ENCODE data around the gene PDGFRB.

PDGFRB gene

DNA sequence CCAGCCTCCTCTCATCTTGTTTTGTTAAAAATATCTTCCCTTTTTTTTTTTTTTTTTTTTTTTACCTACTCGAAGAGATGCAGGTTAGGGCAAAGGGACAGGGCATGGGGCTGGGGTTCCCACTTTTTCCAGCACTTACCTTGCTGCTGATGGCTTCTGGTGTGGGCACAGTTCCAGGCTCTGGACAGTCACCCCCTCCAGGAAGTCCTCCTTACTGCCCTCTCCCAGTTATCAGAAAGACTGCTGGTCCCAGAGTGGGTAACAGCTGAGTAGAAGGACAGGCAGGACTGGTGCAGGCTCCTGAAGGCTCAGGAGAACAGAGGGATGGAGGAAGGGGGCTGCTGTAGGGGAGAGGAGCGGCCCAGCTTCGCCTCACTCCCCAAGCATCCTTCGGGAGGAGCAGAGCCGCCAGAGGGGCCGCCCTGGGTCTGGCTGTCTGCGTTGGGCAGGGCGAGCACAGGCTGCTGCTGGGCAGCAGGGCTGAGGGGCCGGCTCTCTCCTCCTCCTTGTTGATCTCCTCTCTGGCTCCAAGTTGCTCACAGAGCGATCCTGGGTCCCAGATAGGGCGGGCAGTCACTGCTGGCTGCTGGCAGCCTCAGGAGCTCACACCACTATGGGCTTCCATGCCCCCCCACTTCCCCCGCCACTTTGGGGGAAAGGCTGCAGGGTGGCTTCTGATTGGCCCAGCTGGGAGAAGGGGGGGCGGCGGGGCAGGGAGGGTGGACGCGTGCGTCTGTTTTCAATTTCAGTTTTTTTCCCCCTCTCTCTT, at the start of gene PDGFRB:
Gene PDGFRB (minus strand): TSS at position 588 of the 769 bp plus-strand sequence. CDS start 18,798 bp downstream, outside the sequence.
- peak; percentile 28 to 29 for DNase-seq (ENCODE audit: low read depth in 2 of 2)

DNA sequence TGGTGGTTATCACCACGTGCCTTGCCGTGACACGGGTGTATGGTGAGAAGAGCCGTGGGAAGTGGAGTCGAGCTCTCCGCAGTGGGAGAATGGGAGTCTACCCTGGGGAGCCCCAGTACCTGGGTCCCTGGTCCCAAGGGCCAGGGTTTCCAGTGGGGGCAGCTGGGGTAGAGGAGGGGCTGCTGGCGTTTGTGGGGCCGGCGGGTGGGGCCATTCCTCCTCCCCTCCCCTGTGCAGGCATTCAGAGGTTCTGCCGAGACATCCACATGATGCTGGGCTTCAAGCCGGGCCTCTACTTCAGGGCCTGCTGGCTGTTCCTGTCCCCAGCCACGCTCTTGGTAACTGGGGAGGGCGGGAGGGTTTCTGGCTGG, 48.9 kb upstream of the PDGFRB start:
- no peak for DNase-seq (ENCODE audit: low read depth in 2 of 2)

DNA sequence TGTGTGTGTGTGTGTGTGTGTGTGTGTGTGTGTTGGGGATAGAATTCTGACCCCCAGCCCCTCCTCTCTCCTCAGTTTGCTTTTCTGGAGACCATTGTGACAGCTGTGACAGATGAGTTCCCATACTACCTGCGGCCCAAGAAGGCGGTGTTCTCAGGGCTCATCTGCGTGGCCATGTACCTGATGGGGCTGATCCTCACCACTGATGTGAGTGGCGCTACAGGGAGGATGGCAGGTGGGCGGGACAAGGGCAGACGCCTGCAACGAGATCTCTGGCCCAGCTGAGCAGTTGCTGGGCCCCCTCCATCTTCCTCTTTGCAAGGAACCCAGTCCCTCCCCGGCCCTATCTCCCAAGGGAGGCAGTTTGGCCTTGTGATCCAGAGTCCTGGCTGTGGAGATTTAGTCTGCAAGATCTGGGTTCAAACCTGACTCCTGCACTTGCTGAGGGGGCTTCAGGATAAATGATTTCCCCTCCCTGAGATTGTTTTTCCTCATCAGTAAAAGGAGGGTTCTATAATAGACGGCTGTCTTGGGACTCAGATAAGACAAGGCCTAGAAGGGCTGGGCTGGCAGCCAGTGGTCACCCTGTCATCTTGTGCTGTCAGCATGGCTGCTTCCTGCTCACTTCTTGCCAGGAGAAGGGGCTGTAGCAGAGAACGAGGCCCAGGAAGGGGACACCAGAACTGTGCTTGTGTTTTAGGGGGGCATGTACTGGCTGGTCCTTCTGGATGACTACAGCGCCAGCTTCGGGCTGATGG, 48.4 kb upstream of the PDGFRB start:
- DNase-seq (ENCODE audit: low read depth in 2 of 2) = no peak

DNA sequence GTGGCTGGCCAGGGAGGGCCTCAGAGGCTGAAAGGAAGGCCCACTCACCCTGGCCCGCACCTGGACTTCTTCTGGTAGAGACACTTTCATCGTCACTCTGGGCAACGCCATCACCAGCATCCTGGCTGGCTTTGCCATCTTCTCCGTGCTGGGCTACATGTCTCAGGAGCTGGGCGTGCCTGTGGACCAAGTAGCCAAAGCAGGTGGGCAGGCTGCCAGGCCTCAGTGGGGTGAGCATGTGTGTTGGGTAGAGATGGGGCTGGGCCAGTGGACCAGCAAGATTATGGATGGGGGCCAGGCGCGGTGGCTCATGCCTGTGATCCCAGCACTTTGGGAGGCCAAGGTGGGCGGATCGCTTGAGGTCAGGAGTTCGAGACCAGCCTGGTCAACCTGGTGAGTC, 46.9 kb upstream of the PDGFRB start:
- DNase-seq (ENCODE audit: low read depth in 2 of 2) = no peak

DNA sequence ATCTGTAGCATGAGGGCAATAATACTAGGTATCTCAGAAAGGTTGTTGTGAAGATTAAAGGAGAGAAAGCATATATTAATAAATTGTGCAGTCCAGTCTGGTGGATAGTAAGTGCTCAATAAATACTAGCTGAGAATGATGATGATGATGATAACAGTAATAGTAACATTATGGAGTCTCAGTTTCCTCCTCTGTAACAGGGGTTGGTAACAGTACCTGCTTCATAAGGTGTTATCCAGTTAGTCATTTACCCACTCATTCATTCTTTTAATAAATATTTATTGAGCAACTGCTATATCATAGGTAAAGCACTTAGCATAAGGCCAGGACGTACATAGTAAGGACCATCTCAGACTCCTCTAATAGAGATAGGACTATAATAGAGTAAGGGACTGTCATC, 41.8 kb upstream of the PDGFRB start:
- no peak for DNase-seq (ENCODE audit: low read depth in 2 of 2)

DNA sequence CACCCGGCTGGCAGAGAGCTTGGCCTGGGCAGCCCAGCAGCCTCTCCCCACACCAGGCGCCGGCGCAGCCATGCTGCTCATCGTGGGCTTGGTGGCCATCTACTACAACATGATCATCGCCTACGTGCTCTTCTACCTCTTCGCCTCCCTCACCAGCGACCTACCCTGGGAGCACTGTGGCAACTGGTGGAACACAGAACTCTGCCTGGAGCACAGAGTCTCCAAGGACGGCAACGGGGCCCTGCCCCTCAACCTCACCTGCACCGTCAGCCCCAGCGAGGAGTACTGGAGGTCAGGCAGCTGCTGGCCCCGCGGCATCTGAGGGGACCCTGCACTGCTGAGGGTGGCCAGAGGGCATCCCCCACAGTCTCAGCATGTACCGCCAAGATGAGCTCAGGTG, 41.3 kb upstream of the PDGFRB start:
- DNase-seq (ENCODE audit: low read depth in 2 of 2) = no peak

DNA sequence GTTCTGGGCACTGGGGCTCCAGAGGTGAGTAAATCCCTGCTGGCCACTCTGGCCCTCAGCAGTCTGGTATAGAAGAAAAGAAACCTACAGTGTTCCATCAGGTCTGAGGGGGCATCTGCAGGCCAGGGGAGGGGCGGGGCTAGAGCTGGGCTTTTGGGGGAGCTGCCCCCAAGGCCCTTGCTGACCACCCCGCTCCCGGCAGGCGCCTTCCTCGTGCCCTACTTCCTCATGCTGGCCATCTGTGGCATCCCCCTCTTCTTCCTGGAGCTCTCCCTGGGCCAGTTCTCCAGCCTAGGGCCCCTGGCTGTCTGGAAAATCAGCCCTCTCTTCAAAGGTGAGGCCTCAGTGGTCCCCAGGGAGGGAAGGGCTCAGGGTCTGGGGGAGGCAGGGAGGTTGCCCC, 40.9 kb upstream of the PDGFRB start:
- no peak for DNase-seq (ENCODE audit: low read depth in 2 of 2)

DNA sequence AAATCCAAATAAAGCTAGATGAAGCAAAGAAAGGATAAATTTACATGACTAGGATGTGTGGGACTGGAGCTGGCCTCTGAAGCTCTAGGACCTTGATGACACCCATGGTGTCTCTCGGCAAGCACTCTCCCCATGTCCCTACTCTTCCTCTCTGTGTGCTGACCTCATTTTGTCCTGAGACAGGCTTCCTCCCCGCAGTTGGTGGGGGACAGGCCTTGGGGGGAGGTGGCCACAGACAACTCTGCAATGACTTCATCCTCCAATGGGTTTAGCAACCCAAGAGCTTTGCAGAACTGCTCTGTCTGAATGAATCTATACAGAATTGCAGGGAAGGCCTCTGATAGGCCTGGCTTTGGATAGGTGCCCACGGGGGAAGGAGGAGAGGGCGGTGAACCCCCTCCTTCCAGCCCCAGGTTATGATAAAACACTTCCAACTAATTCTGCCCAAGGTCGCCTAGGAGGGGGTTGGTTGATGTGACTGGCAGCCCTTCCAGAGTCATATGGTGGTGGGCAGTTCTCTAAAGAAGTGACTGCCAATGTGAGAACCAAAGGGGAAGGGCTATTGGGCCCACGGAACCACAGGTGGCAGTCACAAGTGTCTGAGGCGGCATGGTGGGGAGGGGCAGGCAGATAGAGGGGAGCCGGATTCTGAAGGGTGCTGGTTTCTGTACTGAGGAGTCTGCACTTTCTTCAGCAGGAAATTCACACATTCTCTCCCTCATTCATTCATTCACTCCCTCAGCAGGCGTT, 40.3 kb upstream of the PDGFRB start:
- no peak for DNase-seq (ENCODE audit: low read depth in 2 of 2)

DNA sequence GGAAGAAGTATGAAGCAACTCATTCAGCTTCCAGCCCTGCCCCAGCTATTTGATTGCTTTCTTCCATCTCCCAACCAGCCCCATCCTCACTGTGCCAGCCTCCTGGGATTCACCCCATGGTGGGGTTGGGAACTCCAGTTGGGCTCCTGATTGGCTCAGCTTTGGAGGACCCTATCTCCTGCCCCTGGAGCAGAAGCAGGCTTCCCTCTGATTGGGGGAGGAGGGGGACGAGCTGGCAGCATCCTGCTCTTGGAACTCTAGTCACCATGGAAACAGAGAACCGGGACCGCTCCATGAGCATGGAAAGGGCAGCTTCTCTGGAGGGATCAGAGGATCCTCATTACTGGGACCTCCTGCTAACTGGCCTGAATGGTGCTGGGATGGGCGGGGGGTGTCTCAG, 36.8 kb upstream of the PDGFRB start:
- no peak for DNase-seq (ENCODE audit: low read depth in 2 of 2)

DNA sequence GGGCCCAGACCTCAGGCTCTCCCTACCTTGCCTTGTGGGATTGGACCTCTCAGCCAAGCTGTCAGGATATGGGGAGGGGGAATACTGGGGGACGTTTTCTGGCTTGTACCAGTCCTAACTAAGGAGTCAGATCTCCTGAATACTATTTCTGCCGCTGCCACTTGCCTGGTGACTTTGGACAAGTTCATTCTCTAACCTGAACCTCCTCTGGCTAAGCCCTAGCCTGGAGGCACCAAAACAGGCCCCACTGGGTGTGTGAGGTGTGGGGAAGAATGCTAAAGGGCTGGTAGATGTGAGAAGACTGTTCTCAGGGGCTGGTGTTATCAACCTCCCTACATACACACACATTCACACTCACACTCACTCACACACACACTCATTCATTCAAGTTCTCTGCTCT, 35.3 kb upstream of the PDGFRB start:
- no peak for DNase-seq (ENCODE audit: low read depth in 2 of 2)

DNA sequence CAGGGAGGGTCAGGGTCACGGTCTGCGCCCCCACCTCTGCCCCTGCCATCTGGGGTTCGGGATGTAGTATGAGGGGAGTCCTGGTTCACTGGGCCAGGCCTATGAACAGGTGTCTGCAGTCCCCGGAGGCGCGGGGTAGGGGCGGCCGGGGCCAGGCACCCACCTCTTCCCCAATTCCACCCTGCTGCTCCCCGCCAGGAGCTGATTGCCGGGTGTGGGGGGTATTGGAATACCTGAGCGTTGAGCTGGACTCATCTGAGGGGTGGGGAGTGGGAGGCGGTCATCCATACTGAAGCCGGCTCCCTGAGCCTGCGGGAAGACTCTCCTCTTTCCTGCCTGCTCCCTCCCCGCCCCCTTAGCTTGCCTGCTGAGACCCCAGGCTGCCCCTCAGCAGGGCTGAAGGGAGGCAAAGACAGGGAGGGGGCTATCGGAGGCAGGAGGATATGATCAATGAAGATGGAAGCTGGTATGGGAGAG, 34.9 kb upstream of the PDGFRB start:
- DNase-seq (ENCODE audit: low read depth in 2 of 2) = no peak

DNA sequence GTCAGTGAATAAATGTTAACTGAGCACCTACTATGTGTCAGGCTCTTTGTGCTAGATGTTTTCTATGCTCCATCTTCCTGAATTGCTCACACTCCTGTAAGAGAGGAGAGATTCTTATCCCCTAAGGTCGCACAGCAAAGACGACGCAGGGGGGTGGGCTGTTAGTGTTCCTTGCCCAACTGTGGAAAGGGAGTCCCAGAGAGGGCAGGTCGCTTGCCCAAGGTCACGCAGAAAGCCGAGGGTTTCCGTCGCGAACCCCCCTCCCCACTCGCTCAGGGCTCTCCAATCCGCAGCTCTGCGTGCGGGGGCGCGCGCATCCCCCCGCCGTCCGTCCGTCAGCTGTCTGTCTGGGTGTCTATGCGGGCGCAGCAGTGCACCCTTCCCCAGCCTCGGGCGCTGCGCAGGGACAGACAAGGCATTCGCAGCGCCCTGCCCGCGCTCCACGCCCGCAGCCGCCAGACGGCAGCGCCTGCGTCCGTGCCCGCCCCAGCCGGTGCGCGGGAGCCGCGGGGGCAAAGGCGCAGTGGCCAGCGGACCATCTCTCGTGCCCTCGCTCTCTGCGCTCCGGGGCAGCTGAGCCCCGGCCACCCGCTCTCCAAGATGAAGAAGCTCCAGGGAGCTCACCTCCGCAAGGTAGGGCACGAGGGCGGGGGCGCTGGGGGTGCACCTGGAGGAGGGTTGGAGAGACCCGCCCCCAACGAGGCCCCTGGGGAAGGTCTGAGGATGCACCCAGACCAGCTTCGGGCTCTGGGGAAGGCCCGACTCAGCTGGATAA, 34.3 kb upstream of the PDGFRB start, which contains the start of gene SLC6A7:
Gene SLC6A7 (plus strand): TSS at position 335 of the 775 bp plus-strand sequence. CDS start 266 bp downstream, at position 601.
- no peak for DNase-seq (ENCODE audit: low read depth in 2 of 2)

DNA sequence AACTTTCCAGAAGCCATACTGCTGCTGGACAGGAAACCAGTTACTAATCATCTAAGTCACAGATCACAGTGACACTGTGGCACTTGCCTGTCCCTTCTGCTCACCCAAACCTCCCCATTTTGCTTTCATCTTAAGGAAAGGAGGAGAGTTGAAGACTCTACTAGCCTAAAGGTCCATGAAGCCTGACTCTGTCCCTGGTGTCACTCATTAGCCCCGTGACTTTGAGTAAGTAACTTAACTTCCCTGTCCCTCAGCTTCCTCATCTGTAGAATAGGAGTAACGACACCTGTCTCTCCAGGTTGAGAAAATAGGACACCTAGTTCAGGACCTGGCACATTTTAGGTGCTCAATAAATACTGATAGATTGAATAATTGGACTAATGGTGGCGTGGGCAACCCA, 33.7 kb upstream of the PDGFRB start:
- no peak for DNase-seq (ENCODE audit: low read depth in 2 of 2)

DNA sequence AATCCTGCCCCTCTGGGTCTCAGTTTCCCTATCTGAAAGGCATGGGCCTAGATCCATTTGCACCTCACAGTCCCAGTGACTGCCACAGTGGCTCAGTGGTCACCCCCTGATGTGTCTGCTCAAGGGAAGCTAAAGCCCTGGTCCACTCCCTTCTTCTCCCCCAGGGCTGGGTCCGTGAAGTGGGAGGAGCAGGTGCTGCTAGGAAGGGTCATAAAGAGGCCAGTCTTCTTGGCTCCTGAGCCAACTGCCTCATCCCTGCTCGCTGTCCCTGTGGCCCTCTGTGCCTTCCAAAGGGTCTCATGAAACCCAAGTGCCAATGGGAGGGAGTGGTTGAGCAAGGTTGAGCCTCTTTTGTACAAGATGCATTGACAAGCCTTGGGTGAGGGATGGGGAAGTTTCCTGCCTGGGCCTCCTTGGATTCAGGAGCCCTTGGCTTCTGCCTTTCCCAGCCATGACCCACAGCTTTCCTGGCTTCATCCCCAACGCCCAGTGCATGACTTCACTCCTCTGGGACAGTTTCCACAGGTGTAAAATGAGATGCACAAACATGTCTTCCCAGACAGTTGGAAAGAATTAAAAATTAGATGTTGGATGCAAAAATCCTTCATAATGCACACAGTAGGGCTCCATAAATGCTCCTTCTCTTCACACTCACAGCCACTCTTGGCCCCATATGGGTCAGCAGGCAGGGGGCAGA, 32.6 kb upstream of the PDGFRB start:
- no peak for DNase-seq (ENCODE audit: low read depth in 2 of 2)

DNA sequence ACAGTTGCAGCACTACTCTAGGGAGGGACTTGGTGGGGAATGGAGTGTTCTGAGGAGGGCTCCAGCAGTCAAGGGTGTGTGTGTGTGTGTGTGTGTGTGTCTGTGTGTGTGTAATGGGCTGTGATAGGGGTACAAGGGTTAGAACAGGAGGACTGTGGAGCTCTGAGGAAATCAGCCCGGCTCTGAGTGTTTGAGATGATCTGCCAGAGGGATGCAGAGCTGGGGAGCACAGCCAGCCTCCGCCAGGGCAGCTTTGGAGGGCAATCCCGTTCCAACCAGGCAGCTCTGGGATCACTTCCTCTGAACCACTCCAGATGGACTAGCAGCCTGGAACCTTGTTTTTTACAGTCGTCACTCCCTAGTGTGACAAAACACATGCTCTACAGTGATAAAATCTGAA, 31.3 kb upstream of the PDGFRB start:
- DNase-seq (ENCODE audit: low read depth in 2 of 2) = no peak

DNA sequence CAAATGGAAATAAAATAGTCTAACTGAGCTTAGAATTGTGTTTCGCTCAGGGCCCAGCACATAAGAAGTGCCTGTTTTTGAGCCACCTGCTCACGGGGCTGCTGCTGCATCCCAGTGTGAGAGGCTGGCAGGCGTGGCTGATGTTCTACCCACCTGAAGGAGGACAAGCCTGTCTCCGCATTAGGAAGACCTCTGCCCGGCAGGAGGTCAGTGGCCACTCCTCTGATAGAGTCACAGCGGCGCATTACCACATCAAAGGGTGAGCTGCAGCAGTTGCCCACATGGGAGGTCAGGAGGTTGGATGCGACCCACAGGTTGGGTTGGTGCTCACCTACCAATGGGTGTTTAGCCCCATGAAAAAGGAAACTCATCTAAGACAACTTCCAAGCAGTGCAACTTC, 30.5 kb upstream of the PDGFRB start:
- no peak for DNase-seq (ENCODE audit: low read depth in 2 of 2)

DNA sequence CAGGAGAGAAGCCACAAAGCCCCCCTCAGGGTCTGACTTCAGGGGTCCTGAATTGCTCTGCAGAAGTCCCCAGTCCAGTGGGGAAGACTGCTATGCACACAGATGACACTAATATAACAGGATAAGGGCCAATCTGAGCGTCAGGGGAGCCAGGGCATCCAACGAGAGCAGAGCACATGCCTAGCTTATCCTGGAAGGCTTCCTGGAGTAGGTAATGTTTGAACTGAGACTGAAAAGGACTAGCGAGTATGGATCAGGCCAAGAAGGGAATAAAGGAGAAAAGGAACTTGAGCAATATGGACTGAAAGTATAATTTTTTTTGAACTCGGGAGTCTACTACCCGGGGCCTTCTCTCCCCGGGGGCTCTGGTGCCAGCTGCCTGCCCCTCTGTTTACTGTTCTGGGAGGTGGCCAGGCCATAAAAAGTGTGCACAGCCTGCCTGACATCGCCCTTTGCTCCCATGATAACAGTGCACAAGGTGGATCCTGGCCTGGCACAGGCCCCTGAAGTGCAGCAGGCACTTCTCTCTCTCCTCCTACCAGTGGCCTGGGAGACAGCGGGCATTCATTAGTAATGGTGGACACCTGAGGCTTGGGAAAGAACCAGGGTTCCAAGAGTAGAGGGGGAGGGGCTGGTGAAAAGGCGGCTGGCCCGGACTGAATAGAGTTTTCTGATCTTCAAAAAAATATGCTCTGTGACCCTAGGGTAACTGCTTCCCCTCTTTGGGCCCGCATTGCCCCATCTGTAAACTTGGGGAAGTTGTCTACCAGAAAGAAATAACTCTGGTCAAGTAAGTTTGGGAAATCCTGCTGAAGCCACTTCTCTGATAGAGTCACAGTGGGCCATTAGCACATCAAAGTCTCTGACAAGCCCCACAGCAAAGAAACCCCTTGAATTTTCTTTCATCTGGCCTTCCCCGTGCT, 29.6 kb upstream of the PDGFRB start:
- no peak for DNase-seq (ENCODE audit: low read depth in 2 of 2)

DNA sequence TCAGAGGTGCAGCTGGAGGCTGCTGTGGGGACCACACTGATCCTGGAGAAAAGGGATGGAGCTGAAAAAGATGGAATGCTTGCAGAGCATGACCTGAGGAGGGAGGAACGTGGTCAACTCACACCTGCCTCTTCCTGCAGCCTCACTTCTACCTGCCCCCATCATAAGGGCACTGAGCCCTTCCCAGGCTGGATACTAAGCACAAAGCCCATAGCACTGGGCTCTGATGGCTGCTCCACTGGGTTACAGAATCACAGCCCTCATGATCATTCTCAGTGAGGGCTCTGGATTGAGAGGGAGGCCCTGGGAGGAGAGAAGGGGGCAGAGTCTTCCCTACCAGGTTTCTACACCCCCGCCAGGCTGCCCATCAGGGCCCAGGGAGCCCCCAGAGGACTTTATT, 28.4 kb upstream of the PDGFRB start:
- DNase-seq (ENCODE audit: low read depth in 2 of 2) = no peak

DNA sequence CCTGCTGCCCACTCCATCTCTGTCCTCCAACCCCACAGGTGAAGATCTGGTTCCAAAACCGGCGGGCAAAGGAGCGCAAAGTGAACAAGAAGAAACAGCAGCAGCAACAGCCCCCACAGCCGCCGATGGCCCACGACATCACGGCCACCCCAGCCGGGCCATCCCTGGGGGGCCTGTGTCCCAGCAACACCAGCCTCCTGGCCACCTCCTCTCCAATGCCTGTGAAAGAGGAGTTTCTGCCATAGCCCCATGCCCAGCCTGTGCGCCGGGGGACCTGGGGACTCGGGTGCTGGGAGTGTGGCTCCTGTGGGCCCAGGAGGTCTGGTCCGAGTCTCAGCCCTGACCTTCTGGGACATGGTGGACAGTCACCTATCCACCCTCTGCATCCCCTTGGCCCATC, 27.8 kb upstream of the PDGFRB start:
- DNase-seq (ENCODE audit: low read depth in 2 of 2) = no peak

DNA sequence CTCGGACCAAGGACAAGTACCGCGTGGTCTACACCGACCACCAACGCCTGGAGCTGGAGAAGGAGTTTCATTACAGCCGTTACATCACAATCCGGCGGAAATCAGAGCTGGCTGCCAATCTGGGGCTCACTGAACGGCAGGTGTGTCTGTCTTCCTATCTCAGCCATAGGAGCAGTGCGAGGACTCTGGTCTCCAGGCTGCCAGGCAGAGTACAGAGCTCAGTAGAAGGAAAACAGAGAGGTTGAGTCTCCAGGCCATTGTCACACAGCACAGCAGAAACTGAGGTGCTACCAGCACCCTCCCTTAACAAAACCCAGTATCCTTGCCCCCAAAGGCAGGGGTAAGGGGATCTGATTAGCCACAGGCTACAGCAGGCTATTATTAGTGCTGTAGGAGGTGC, 27.1 kb upstream of the PDGFRB start:
- no peak for DNase-seq (ENCODE audit: low read depth in 2 of 2)

All from stimulated activated CD8-positive, alpha-beta memory T cell treated with anti-CD3 and anti-CD28 coated beads, Interleukin-15, amount 100 ng/mL, for 48 hours (primary cell).